Measurements from ENCODE around the gene TMEM240. TPM values are rescaled to one million over a fixed set of nuclear protein-coding genes. Genes with fewer than 3 reads are reported as not detected.

Gene TMEM240
- total and polyA plus RNA-seq, 2 of the 8 experiments (the other 6 are each of a cell fraction or from before 2014, with no cell fraction given): 3.6 to 5.7 TPM

DNA sequence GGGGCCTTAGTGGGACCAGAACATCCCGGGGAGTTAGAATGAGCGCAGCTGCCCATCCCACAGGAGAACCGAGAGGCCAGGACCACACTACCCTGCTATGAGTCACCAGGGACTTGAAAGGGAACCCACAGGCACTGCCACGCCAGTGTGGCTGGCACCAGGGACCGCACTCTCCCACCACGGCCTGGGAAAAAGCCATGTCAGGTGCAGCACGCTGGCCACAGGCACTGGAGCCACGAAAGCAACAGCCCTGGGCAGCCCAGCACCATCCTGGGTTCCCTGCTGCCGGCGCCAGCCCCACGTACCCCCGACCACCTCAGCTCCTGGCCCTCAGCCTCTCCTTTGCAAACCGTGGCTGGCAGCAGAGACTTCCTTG, 14.1 kb upstream of the TMEM240 start (continued):
- TF ChIP-seq, protein P1, sequence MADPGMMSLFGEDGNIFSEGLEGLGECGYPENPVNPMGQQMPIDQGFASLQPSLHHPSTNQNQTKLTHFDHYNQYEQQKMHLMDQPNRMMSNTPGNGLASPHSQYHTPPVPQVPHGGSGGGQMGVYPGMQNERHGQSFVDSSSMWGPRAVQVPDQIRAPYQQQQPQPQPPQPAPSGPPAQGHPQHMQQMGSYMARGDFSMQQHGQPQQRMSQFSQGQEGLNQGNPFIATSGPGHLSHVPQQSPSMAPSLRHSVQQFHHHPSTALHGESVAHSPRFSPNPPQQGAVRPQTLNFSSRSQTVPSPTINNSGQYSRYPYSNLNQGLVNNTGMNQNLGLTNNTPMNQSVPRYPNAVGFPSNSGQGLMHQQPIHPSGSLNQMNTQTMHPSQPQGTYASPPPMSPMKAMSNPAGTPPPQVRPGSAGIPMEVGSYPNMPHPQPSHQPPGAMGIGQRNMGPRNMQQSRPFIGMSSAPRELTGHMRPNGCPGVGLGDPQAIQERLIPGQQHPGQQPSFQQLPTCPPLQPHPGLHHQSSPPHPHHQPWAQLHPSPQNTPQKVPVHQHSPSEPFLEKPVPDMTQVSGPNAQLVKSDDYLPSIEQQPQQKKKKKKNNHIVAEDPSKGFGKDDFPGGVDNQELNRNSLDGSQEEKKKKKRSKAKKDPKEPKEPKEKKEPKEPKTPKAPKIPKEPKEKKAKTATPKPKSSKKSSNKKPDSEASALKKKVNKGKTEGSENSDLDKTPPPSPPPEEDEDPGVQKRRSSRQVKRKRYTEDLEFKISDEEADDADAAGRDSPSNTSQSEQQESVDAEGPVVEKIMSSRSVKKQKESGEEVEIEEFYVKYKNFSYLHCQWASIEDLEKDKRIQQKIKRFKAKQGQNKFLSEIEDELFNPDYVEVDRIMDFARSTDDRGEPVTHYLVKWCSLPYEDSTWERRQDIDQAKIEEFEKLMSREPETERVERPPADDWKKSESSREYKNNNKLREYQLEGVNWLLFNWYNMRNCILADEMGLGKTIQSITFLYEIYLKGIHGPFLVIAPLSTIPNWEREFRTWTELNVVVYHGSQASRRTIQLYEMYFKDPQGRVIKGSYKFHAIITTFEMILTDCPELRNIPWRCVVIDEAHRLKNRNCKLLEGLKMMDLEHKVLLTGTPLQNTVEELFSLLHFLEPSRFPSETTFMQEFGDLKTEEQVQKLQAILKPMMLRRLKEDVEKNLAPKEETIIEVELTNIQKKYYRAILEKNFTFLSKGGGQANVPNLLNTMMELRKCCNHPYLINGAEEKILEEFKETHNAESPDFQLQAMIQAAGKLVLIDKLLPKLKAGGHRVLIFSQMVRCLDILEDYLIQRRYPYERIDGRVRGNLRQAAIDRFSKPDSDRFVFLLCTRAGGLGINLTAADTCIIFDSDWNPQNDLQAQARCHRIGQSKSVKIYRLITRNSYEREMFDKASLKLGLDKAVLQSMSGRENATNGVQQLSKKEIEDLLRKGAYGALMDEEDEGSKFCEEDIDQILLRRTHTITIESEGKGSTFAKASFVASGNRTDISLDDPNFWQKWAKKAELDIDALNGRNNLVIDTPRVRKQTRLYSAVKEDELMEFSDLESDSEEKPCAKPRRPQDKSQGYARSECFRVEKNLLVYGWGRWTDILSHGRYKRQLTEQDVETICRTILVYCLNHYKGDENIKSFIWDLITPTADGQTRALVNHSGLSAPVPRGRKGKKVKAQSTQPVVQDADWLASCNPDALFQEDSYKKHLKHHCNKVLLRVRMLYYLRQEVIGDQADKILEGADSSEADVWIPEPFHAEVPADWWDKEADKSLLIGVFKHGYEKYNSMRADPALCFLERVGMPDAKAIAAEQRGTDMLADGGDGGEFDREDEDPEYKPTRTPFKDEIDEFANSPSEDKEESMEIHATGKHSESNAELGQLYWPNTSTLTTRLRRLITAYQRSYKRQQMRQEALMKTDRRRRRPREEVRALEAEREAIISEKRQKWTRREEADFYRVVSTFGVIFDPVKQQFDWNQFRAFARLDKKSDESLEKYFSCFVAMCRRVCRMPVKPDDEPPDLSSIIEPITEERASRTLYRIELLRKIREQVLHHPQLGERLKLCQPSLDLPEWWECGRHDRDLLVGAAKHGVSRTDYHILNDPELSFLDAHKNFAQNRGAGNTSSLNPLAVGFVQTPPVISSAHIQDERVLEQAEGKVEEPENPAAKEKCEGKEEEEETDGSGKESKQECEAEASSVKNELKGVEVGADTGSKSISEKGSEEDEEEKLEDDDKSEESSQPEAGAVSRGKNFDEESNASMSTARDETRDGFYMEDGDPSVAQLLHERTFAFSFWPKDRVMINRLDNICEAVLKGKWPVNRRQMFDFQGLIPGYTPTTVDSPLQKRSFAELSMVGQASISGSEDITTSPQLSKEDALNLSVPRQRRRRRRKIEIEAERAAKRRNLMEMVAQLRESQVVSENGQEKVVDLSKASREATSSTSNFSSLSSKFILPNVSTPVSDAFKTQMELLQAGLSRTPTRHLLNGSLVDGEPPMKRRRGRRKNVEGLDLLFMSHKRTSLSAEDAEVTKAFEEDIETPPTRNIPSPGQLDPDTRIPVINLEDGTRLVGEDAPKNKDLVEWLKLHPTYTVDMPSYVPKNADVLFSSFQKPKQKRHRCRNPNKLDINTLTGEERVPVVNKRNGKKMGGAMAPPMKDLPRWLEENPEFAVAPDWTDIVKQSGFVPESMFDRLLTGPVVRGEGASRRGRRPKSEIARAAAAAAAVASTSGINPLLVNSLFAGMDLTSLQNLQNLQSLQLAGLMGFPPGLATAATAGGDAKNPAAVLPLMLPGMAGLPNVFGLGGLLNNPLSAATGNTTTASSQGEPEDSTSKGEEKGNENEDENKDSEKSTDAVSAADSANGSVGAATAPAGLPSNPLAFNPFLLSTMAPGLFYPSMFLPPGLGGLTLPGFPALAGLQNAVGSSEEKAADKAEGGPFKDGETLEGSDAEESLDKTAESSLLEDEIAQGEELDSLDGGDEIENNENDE (IDR thresholded peaks at IDR 0.05; ENCODE audit: insufficient replicate concordance, low read length): no peak
- no peak for TF ChIP-seq BCL11A (IDR thresholded peaks at IDR 0.05; ENCODE audit: low read depth in 2 of 2, low read length in 2 of 2)
- no peak for TF ChIP-seq SP4 (IDR thresholded peaks at IDR 0.05; ENCODE audit: low read length)
- TF ChIP-seq NRF1 (IDR thresholded peaks at IDR 0.05; ENCODE audit: low read depth, low read length): no peak
- no peak for TF ChIP-seq SAP30 (IDR thresholded peaks at IDR 0.05; ENCODE audit: insufficient read depth, insufficient replicate concordance, low read length)
- TF ChIP-seq NANOG (IDR thresholded peaks at IDR 0.05; ENCODE audit: insufficient read depth, low read depth, low read length, poor library complexity, severe bottlenecking): no peak
- no peak for TF ChIP-seq RXRA (IDR thresholded peaks at IDR 0.05; ENCODE audit: insufficient read depth, low read depth, low read length)
